Measurements from ENCODE around the gene RPL10. TPM values are rescaled to one million over a fixed set of nuclear protein-coding genes. Genes with fewer than 3 reads are reported as not detected.

RPL10 gene
- polyA plus RNA-seq, 1 donor (not counting 4 experiments of a cell fraction or from before 2014, with no cell fraction given), result 2,926 TPM

DNA sequence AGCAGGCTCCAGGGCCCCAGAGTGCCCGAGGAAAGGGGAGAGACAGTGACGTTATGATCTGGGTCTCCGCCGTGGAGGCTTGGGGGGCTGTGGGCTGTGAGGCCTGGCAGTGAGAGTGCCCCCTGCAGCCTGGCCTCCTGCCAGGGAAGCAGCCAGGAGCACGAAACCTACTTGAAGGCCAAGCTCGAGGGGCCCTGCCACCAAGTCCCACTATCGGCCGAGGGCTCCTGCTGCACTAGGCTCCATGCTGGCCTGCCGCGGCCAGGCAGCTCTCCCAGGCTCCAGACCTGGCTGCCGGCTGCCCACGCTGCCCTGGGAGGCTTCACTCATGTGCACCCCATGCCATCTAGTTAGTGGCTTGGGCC lies 42.4 kb upstream of the RPL10 start:
- H3K9me3 ChIP-seq (ENCODE audit: control insufficient read depth, low read depth, low read length), result no peaks in the 10 kb centered on the region
- H4K20me1 ChIP-seq (ENCODE audit: control insufficient read depth, extremely low read depth, insufficient read depth, low read length), result peaks cover 40% of the 10 kb centered on the region
- H3K9me1 ChIP-seq (ENCODE audit: control insufficient read depth, extremely low read depth, insufficient read depth, low read length), result no peaks in the 10 kb centered on the region
- no peak for TF ChIP-seq EZH2 (IDR thresholded peaks at IDR 0.05; ENCODE audit: low read length)
- TF ChIP-seq, protein P1, sequence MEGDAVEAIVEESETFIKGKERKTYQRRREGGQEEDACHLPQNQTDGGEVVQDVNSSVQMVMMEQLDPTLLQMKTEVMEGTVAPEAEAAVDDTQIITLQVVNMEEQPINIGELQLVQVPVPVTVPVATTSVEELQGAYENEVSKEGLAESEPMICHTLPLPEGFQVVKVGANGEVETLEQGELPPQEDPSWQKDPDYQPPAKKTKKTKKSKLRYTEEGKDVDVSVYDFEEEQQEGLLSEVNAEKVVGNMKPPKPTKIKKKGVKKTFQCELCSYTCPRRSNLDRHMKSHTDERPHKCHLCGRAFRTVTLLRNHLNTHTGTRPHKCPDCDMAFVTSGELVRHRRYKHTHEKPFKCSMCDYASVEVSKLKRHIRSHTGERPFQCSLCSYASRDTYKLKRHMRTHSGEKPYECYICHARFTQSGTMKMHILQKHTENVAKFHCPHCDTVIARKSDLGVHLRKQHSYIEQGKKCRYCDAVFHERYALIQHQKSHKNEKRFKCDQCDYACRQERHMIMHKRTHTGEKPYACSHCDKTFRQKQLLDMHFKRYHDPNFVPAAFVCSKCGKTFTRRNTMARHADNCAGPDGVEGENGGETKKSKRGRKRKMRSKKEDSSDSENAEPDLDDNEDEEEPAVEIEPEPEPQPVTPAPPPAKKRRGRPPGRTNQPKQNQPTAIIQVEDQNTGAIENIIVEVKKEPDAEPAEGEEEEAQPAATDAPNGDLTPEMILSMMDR (optimal IDR thresholded peaks at IDR 0.05 in 1 of 3, IDR thresholded peaks at IDR 0.05 in 1 of 3, conservative IDR thresholded peaks at IDR 0.05 in 1 of 3; ENCODE audit: extremely low read depth in 1 of 3, insufficient read depth in 2 of 3, low read length in 3 of 3), result no peak
- no peak for FAIRE-seq
- H3K36me3 ChIP-seq (ENCODE audit: control insufficient read depth in 2 of 2, extremely low read depth in 1 of 2, insufficient read depth in 2 of 2, low read length in 2 of 2), result peaks cover 21 to 28% of the 10 kb centered on the region in 2 experiments
- no peaks in the 10 kb centered on the region for H3K27me3 ChIP-seq (ENCODE audit: control insufficient read depth, extremely low read depth, insufficient read depth, low read length)
- H3K4me1 ChIP-seq (ENCODE audit: control insufficient read depth, extremely low read depth, insufficient read depth, low read length), result no peaks in the 10 kb centered on the region
- no peak overlapping the region for H3K27ac ChIP-seq (ENCODE audit: control insufficient read depth, insufficient read depth, low read length)
- dilution Hi-C loops (cut with MboI; ENCODE audit: extremely low pct_ligation_motif_present, low sequenced_read_pairs), result no loop called here
- no peak overlapping the region for H3K4me2 ChIP-seq (ENCODE audit: control insufficient read depth, extremely low read depth, insufficient read depth, low read depth, low read length)
- no peak overlapping the region for H2AFZ ChIP-seq (ENCODE audit: control insufficient read depth, low read length)
- DNase-seq (ENCODE audit: low read depth, low spot score), result no peak
- no peak overlapping the region for H3K4me3 ChIP-seq (ENCODE audit: control insufficient read depth in 2 of 3, extremely low read depth in 1 of 3, insufficient read depth in 2 of 3, low read depth in 1 of 3, low read length in 3 of 3)
- H3K9ac ChIP-seq (ENCODE audit: control insufficient read depth, extremely low read depth, insufficient read depth, low read length), result no peak overlapping the region
- H3K79me2 ChIP-seq (ENCODE audit: control insufficient read depth, insufficient read depth, low read length), result peaks cover 29% of the 10 kb centered on the region

DNA sequence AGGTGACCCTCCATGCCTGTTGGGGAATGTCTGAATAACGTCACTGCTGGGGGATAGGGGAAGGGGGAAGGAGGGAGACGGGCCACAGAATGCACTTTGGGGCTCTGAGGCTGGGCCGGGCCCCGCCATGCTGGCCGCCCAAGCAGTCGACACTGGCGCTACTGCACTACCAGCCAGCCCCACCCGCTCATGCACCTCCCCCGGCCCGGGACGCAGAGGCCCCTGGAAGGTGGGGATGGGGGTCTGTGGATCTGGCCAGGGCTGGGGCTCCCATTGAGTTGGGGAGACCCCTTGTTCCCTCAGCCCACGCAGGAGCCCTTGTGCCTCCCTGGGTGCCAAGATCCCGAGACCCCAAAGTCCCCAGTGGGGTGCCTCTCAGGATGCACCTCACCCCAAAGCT lies 41.6 kb upstream of the RPL10 start:
- FAIRE-seq (no peak), DNase-seq (ENCODE audit: low read depth, low spot score) (no peak)
- Histone ChIP-seq H3K4me3 (ENCODE audit: control insufficient read depth in 2 of 3, extremely low read depth in 1 of 3, insufficient read depth in 2 of 3, low read depth in 1 of 3, low read length in 3 of 3) (no peak overlapping the region), H3K79me2 (ENCODE audit: control insufficient read depth, insufficient read depth, low read length) (peaks cover 35% of the 10 kb centered on the region), H4K20me1 (ENCODE audit: control insufficient read depth, extremely low read depth, insufficient read depth, low read length) (peaks cover 39% of the 10 kb centered on the region), H3K36me3 (ENCODE audit: control insufficient read depth in 2 of 2, extremely low read depth in 1 of 2, insufficient read depth in 2 of 2, low read length in 2 of 2) (peaks cover 22 to 28% of the 10 kb centered on the region in 2 experiments), H3K9me1 (ENCODE audit: control insufficient read depth, extremely low read depth, insufficient read depth, low read length) (no peaks in the 10 kb centered on the region), H3K4me2 (ENCODE audit: control insufficient read depth, extremely low read depth, insufficient read depth, low read depth, low read length) (no peak overlapping the region), H3K4me1 (ENCODE audit: control insufficient read depth, extremely low read depth, insufficient read depth, low read length) (no peaks in the 10 kb centered on the region), H3K27me3 (ENCODE audit: control insufficient read depth, extremely low read depth, insufficient read depth, low read length) (no peaks in the 10 kb centered on the region), H3K9ac (ENCODE audit: control insufficient read depth, extremely low read depth, insufficient read depth, low read length) (no peak overlapping the region), H3K27ac (ENCODE audit: control insufficient read depth, insufficient read depth, low read length) (no peak overlapping the region), H3K9me3 (ENCODE audit: control insufficient read depth, low read depth, low read length) (no peaks in the 10 kb centered on the region), H2AFZ (ENCODE audit: control insufficient read depth, low read length) (no peak overlapping the region)
- dilution Hi-C loops (cut with MboI; ENCODE audit: extremely low pct_ligation_motif_present, low sequenced_read_pairs), result no loop called here
- TF ChIP-seq EZH2 (IDR thresholded peaks at IDR 0.05; ENCODE audit: low read length), result no peak
- TF ChIP-seq, protein P1 (optimal IDR thresholded peaks at IDR 0.05 in 1 of 3, IDR thresholded peaks at IDR 0.05 in 1 of 3, conservative IDR thresholded peaks at IDR 0.05 in 1 of 3; ENCODE audit: extremely low read depth in 1 of 3, insufficient read depth in 2 of 3, low read length in 3 of 3), result no peak

Data from keratinocyte (primary cell).